Measurements from ENCODE around the gene ZC3H12C.
"Not testable (repeated sequence)": the region's sequence is repeated elsewhere in the genome, so short reads cannot be mapped to it uniquely, and the experiment has no call there.

DNA sequence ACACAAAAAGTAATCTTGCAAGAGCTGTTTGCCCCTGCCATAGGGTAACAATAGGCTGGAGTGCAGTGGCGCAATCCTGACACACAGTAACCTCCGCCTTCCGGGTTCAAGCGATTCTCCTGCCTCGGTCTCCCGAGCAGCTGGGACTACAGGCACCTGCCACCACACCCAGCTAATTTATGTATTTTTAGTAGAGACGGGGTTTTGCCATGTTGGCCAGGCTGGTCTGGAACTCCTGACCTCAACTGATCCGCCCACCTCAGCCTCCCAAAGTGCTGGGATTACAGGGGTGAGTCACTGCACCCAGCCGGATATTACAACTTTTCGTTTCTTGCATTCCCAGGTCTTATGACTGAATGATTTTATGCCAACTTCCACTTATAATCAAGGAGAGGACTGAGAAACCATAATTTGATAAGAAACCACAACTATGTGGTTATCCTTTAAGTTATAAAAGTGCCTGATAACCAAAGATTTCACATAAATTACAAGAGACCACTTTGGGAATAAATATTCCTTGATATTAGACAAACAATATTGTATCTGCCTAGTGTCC is 101.1 kb downstream of the ZC3H12C start:
- TF ChIP-seq, protein P1, sequence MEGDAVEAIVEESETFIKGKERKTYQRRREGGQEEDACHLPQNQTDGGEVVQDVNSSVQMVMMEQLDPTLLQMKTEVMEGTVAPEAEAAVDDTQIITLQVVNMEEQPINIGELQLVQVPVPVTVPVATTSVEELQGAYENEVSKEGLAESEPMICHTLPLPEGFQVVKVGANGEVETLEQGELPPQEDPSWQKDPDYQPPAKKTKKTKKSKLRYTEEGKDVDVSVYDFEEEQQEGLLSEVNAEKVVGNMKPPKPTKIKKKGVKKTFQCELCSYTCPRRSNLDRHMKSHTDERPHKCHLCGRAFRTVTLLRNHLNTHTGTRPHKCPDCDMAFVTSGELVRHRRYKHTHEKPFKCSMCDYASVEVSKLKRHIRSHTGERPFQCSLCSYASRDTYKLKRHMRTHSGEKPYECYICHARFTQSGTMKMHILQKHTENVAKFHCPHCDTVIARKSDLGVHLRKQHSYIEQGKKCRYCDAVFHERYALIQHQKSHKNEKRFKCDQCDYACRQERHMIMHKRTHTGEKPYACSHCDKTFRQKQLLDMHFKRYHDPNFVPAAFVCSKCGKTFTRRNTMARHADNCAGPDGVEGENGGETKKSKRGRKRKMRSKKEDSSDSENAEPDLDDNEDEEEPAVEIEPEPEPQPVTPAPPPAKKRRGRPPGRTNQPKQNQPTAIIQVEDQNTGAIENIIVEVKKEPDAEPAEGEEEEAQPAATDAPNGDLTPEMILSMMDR (CRISPR knock-in tag; IDR thresholded peaks at IDR 0.05) = not testable (repeated sequence)
- not testable (repeated sequence) for TF ChIP-seq ATF7 (IDR thresholded peaks at IDR 0.05); ATF7 (CRISPR knock-in tag; IDR thresholded peaks at IDR 0.05)
